Activated CD4-positive, alpha-beta T cell treated with anti-CD3 and anti-CD28 coated beads, Interleukin-2, amount 50 U/mL, for 24 hours (primary cell): ENCODE results near the gene PDZRN3.

Experiments used
- DNase-seq, 2 donors: peaks; one replicate each; pipeline ENCODE4 v3.0.0-alpha.2; 2020; ENCODE audit warnings: low read depth in 1 of 2, low spot score in 1 of 2

Gene PDZRN3

GRCh38 chr3:73399666-73400253 lies 225.0 kb downstream of the PDZRN3 start:
- no peak for DNase-seq

DNA sequence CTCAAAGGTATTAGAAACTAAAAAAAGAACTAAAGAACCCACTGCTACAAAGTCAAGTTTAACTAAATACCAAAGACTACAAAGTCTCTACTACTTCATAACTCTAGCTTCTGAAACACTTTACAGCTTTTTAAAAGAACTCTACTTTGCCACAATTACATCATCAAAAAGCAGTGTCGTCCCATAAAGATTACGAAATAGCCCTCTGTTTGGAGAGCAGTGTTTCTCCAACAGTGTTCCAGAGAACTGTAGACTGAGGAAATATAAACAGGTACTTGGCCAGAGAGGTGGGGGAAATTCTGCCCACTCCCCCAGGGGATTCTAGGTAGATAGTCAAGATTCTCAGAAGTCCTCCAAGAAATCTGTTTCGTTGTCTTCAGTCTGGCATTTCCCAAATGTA lies 225.6 kb downstream of the PDZRN3 start:
- no peak for DNase-seq

DNA sequence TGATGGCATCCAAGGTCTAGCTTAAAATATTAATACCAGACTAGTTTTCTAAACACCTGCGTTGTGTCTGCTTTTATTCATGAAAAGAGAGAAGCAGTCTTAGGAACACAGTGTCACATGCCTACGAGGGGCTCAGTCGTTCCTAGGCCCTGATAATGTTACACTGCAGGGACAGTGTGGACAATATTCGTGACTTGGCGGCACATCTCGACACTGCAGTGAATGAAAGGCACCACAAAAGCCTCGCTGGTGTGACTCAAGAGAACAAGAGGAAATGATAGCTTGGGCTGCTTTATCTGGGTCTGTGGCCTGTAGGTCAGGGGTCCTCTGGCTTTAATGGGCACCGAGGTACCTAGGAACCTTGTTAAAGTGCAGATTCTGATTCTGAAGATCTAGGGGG lies 226.7 kb downstream of the PDZRN3 start:
- no peak for DNase-seq

DNA sequence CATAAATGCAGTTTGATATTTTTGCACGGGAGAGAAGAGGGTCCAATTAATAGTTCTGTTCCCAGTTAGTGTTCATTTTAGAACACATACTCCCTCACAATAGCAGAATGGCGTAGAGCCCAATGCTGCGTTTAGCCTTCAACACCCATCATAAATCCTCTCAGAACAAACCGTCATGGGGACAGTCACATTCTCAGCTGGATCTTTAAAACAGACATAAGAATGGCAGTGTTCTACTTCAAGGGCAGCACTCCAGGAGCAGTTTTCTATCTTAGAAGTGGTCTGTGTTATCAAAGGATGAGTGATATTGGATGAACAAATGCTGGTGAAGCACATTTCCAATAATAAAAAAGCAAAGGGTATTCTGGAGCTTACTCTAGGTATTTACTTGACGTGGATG lies 230.5 kb downstream of the PDZRN3 start:
- no peak for DNase-seq

DNA sequence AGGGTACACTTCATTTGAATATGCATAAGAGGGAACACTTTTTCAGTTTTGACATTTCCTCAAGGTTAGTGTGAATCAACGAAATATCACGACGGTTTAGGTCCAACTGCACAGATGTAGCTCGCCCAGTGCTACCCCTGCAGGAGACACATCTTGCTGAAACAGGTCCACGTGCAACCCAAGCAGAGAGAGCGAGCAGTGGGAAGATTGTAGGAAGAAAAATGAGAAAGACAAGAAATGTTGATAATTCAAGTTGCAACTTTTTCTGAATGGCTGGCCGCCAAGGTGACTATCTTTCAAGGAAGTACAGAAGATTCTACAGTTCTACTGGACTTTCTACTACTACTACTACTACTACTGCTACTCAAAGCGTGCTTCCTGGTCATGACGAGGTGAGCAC lies 231.7 kb downstream of the PDZRN3 start:
- DNase-seq = no peak

GRCh38 chr3:73391984-73392383 lies 232.8 kb downstream of the PDZRN3 start:
- no peak for DNase-seq

GRCh38 chr3:73389928-73390327 lies 234.8 kb downstream of the PDZRN3 start:
- DNase-seq = no peak

- DNase-seq = no peak
These were observed 235.5 kb downstream of the PDZRN3 start for GRCh38 chr3:73389117-73389813.

DNA sequence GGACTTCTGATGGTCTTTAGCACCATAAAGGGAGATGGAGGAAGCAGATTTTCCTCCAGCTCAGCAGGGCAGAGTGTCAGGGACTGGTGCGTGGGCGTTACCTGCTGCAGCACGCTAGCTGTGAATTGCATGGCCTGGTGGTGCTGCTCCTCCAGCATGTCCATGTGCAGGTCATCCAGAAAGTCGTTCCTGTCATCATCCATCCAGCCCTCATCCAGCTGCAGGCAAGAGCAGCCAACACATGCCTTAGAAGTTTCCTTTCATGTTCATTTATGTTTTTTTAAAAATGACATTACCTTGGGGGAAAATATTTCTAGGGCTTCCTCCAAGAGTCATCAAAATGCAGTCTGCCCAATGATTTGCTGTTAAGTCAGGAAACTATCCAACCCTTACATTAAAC lies 239.2 kb downstream of the PDZRN3 start:
- DNase-seq = no peak

DNA sequence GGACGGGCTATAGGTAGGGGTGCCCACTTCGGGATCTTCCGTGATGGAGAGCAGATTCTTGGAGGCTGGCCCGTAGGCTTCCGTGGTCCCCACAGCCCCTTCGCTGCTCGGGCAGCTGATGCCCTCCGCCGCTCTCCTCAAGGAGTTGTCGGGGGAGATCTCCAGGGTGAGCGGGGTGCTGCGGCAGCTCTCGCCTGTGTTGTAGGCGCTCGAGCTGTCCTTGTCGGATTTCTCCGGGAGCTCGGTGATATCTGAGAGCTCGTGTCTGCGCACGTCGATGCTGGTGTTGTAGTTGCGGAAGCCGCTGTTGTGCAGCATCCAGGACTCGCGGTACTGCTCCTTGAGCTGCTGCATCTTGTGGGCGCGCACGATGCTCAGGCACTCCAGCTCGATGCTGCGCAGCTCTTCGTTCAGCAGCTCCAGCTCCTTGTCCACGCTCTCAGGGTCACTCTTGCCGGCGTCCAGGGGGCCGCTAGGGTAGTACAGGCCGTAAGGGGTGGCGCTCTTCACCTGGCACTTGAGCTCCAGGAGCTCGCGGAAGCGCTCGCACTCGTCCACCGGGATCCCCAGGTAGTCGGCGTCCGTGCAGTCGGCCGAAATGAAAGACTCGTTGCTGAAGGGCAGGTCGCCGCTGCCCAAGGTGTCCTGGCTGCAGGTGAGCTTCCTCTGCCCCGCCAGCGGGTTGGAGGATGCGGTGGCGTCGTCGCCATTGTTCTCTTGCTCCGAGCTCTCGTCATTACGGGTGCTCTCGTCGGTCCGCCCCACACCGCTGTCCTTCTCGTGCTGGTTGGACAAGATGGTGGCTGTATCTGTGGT lies 240.4 kb downstream of the PDZRN3 start:
- no peak for DNase-seq

- no peak for DNase-seq
These were observed 241.2 kb downstream of the PDZRN3 start for GRCh38 chr3:73383470-73384049.

DNA sequence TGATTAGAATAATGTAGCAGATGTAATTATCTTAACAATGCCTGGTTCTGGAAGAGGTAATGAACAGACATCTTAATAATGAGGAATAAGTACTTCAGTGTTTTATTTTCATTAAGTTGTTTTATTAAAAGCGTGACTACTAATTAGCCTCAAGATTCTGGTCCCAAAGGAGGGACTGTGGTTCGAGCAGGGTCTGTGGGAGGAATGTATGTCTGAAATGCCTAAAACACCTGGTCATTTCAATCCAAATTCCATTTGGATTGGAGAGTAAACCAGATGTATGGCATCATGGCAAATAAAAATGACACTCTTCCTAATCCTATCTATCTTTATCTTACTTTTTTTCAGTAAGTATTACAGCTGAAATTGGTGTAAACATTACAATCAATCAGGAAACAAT lies 243.2 kb downstream of the PDZRN3 start:
- no peak for DNase-seq

GRCh38 chr3:73380735-73381532 lies 243.8 kb downstream of the PDZRN3 start:
- no peak for DNase-seq

DNA sequence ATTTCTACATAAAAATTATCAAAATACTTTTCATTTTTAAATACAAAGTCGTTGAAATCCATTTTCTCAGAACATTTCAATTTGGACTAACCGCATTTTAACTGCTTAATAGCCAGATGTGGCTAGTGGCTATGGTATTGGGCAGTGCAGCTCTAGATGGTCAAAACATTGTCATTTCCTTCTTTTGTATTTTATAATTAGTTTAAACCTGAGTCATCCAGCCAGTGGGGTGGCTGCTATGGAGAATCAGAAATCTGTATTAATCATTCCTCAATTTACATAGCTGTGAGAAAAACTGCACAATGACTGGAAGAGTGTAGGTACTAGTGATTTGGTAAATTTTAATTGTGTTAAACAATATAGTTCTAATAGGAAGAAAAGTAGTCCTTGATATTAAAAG lies 245.3 kb downstream of the PDZRN3 start:
- no peak for DNase-seq

- DNase-seq = no peak
These were observed 246.5 kb downstream of the PDZRN3 start for GRCh38 chr3:73378207-73378606.

GRCh38 chr3:73365756-73366397 lies 258.9 kb downstream of the PDZRN3 start:
- DNase-seq = no peak

- no peak for DNase-seq
These were observed 260.2 kb downstream of the PDZRN3 start for GRCh38 chr3:73364517-73364916.

DNA sequence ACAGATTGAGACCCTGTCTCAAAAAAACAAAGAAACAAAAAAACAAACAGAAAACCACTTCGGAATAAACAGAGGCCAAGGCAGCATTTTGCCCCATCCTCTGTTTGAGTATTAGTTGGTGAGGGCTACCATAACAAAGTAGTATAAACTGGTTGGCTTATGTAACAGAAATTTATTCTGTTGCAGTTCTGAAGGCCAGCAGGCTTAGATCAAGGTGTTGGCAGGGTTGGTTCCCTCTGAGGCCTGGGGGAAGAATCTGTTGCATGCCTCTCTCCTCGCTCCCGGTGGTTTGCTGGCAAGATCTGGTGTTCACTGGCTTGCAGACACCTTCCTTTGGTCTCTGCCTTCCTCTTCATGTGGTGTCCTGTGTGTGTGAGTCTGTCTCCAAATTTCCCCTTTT lies 261.6 kb downstream of the PDZRN3 start:
- no peak for DNase-seq

GRCh38 chr3:73361591-73361990 lies 263.1 kb downstream of the PDZRN3 start:
- DNase-seq = no peak

GRCh38 chr3:73353649-73354217 lies 271.0 kb downstream of the PDZRN3 start:
- DNase-seq = no peak
